NCI-H345 treated with DMSO at 0.1 percent for 48 hours (cell line): Measurements from ENCODE around the gene HAS3.

ENCODE experiments used
- DNase-seq: peaks from one replicate; lab custom pipeline; 2025; ENCODE audit not compliant: unreplicated experiment; lab: John Stamatoyannopoulos, UW

The HAS3 gene

DNA sequence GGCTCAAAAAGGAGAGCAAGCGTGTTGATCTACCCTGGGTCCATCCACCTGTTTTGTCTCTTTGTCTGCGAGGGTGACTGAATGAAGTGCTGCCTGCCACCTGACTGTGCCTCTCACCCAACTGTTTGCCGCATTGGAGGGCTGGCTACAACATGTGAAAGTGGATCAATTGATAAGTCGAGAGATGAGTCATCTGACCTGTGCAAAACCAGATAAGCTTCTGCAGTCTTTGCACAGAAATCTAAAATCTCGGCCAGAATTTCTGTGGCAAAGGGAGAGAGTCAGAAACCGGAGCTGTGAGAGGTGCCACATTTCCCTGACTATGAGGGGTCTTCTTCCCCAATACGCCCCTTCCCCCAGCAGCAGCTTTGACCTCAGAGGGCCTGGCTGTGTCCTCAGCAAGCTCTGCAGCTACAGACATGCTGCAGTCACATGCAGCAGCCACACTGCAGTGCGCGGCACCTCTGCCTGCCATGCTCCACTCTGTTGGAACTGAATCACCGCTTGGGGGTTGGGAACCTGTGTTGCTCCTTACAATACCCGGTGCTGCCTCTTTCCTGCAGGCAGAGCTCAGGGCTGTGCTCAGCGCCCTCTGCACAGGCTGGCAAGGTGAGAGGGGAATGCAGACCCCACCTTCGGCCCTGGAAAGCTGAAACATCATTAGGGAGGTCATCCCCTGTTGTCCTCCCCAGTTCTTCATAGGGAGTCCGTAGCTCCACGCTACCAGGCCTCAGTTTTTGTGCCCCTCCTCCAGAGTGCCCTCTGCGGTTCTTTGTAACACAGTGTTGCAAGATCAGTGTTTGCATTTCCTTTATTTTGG, 16.2 kb upstream of the HAS3 start:
- peak; percentile 17 for DNase-seq

DNA sequence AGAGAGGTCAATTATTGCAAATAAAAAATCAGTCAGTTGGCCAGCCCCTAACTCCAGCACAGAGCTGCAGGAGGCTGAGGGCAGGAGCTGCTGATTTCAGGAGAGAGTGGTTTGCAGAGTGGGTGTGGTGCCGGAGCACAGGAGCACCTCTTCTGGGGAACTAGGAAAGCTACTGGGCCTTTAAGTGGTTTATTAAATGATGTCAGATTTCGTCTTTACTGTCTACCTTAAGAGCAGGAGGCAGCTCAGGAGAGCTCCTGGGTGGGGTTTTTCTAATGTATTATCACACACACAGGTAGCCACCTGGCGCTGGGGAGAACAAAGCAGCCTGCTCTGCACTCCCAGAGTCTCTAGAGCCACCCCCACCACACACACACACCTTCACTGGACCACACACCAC, 11.5 kb upstream of the HAS3 start:
- DNase-seq, result peak; percentile 20

DNA sequence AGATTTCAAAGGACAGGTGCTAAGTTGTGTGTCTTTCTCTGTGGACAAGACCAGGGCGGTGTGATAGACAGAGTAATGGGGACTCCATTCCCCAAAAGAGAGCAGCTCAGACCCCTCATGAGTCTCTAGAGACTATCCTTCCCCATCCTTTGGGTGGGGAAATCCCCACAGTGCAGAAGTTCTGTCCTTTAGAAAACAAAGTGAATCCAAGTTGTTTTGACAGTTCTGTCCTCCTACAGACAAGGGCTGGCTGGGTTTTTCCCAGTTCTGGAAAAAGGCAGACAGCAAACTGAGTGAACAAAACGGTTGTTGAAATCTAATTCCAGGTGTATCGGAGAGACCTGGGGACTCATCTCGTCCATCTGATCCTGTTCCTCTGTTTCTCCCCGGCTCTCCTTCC, 11.0 kb upstream of the HAS3 start:
- no peak for DNase-seq

DNA sequence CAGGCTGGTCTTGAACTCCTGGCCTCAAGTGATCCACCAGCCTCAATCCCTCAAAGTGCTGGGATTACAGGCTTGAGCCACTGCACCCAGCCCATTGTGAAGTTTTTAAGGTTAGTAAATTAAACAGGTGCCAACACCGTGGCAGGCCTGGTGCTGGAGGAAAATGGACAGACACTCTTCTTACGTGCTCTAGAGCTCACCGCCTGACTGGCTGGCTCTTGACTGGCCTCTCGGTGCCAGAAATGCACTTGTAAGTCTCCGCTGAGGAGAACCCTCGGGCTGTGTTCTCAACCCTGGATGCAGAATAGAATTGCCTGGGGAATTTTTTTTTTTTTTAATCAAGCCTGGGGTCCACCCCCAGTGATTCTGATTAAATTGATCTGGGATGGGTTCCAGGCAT, 10.3 kb upstream of the HAS3 start:
- DNase-seq, result no peak

DNA sequence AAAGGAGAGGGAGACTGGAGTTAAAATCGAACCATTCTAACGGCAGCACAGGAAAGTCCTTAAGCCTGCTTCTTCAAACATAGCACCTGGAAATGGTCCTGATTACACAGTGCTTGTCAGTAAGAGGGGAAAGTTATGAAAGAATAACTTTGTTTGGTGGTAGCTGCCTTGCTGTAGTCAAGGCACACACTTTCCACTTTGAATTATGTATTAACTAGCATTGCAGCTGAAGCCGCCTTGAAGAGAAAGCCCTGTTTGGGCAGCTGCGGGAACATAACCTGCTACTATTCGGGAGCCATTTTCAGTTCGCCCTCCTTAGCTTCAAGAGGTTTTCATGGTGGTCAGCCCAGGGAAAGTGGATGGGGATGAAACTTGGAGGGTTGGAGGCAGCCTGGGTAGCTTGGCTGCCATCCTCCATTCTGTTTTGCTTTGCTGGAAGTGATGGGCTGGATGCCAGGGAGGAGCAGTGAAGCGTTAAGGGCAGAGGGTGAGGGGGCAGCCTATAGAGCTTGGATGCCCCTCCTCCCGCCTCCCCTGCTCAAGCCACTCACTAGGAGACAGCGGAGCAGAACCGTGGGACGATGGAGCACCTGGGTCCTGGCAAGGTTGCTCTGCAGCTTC, 5.3 kb upstream of the HAS3 start:
- DNase-seq, result peak; percentile 34

DNA sequence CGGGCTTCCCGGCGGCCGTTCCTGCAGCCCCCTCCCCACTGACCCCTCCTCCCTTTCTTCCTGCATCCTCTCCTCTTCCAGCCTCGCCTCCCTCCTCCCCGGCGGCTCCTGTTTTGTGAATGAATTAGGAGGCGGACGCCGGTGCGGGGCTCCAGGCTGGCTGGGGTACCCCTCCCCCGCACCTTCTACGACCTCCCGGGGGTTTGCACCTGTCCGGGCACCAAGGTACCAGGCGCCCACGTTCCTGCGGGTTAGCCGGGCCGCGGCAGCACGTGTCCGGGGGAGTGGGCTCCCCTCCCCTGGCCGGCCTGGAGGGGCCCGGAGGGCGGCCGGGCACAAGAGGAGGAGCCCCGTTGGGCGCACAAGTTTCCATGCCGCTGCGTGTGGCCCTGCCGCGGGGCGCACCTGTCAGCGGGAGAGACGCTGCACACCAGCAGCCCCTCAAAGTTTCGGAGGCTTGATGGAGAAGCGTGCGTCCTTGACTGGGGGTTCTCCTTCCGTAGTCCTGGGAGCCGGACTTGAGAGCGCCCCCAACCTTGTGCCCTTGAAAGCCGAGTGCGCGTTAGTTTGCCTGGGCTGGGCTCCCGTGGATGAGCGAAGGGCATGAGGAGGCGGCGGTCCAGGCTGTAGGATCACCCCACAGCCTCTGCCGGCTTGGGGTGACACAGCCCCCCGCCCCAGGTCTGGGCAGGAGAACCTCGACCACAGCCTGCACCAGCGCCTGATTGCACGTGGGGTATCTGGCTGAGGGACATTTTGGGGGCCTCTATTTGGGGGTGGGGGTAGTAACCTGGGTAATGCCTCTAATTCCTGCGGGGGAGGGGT, 1.2 kb downstream of the HAS3 start:
- no peak for DNase-seq

DNA sequence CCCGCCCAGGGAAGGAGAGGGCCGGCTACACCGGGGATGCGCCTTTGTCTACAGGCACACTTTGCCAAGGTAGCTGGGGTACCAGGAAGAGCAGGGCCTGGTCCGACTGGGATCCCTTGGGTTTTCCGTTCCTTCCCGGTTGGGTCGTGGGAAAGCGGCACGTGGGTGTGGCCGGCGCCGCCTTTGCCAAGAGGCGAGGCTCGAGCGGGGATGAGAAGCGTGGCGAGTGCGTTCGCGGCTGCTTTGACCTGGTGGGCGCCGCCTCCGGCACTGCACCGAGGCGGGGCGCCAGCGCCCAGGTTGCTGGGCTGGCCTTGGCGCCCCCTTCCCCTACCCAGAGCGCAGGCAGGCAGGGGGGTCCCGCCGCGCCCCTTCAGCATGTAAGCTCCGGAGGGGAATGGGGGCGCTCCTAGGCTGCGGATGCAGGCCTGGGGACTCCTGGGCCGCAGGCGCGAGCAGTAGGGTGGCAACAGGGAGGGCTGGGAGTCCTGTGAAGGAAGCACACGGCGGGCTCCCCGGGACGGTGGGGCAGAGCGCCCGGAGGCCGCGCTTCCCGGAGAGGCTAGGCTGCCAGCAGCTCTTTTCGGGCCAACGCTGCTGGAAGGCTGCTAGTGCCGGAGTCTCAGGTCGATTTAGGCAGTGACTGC, 2.0 kb downstream of the HAS3 start:
- DNase-seq, result no peak

DNA sequence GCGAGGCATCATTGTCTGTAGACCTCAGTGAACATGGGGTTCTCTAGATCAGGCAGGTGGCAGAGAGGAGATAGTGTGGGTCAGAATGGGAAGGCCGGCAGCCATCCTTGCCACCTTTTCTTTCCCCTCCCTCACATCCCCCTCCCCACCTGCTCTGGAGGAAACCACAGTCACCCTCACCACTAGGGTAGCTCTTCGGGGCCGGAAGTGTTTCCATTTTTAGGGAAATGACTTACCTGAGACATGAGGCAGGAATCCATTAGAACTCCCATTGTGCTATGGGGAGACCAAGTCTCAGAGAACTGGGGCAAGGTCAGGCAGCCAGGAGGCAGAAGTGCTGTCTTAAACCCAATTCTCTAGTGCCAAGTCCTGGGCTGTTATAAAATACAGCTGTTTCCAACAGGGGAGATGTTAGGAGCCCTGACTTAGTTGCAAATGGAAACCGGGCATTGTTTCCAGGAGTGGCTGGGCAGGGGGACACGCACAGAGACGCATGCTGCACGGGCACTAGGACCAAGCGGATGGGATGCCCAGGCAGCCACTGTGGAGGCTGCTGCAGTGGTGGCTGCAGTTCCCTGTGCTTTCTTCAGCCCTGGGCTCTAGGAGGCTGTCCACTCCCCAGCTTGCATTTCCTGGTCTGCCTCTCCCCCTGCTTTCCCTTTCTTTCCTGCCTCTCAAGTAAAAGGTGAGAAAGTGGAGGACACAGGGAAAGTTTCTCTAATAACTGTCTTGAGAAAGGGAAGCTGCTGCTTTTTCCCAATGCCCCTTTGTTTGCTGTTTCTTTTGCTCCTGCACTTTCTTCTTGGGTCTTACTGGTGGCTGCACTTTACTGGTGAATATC, 2.8 kb downstream of the HAS3 start:
- no peak for DNase-seq

DNA sequence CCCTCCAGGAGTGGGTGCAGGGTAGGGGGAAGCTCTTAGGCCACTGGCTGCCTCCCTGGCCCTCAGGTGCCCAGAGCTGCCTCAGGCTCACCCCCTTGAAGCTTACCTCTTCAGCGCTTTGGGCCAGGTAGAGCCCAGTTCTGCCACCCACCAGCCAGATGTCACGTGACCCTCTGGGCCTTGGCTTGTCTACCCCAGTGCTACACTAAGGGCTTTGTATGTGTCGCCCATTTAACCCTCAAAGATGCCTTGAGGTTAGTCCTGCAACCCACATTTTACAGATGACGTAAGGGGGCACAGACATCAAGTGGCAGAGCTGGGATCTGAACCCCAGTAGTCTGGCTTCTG, 3.4 kb downstream of the HAS3 start:
- no peak for DNase-seq

DNA sequence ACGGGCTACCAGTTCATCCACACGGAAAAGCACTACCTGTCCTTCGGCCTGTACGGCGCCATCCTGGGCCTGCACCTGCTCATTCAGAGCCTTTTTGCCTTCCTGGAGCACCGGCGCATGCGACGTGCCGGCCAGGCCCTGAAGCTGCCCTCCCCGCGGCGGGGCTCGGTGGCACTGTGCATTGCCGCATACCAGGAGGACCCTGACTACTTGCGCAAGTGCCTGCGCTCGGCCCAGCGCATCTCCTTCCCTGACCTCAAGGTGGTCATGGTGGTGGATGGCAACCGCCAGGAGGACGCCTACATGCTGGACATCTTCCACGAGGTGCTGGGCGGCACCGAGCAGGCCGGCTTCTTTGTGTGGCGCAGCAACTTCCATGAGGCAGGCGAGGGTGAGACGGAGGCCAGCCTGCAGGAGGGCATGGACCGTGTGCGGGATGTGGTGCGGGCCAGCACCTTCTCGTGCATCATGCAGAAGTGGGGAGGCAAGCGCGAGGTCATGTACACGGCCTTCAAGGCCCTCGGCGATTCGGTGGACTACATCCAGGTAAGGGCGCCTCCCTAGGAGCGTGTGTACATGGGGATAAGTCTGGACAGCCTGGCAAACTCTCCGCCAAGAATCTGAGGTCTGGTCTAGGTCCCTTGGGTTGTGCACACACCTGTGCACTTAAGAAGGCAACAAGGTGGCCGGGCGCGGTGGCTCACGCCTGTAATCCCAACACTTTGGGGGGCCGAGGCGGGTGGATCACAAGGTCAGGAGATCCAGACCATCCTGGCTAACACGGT, 4.2 kb downstream of the HAS3 start:
- DNase-seq, result no peak

DNA sequence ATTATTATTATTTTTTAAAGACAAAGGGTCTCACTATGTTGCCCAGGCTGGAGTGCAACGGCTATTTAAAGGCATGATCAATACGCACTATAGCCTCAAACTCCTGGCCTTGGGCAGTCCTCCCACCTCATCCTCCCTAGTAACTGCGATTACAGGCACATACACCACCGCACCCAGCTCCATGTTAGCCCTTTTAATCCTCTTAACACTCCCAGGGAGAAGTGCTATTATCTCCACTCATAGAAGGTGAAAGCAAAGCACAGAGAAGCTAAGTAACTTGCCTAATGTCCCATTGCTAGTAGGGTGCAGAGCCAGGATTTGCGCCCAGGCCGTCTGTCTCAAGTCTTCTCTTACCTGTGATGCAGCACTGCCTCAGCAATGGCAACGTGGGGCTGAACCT, 5.0 kb downstream of the HAS3 start:
- DNase-seq, result no peak

DNA sequence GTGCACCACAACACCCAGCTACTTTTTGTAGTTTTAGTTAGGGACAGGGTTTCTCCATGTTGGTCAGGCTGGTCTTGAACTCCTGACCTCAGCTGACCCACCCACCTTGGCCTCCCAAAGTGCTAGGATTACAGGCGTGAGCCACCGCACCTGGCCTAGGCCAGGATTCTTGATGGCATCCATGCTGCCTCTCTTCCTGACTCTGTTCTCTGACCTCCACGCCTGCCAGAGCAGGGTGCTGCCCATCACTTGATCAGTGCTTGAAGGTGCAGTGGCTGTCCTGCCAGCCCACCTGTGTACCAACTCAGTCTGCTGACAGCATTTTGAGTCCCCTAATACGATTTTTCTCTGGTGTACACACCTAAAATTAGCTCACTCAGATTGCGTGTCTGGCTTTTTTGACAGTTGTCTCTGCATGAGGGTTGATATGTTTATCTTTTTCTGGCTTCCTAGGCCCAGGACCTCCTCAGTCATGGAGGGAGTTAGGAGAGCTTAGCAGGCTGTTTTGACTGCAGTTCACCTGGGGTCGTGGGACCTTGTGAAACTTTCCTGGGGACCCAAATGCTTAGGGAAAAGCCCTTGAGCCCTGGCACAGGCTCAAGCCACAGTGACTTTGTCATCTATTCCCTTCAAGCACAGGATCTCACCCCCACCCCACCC, 5.9 kb downstream of the HAS3 start:
- no peak for DNase-seq

DNA sequence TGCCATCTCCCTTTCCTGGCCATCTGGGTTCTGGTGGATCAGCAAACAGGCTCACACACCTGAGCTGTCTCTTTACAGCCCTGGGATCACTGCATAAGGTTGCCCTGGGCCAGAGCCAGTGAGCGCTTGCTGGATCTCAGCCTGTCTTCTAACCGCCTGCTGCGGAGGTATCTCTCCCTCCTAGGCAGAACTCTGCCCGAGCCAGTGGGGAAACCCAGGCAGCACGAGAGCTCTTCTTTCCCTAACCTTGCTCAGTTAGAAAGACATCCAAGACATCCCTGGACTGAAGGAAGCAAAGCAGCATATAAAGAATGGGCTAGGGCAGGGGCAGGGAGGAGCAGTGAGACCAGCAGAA, 6.4 kb downstream of the HAS3 start:
- no peak for DNase-seq

DNA sequence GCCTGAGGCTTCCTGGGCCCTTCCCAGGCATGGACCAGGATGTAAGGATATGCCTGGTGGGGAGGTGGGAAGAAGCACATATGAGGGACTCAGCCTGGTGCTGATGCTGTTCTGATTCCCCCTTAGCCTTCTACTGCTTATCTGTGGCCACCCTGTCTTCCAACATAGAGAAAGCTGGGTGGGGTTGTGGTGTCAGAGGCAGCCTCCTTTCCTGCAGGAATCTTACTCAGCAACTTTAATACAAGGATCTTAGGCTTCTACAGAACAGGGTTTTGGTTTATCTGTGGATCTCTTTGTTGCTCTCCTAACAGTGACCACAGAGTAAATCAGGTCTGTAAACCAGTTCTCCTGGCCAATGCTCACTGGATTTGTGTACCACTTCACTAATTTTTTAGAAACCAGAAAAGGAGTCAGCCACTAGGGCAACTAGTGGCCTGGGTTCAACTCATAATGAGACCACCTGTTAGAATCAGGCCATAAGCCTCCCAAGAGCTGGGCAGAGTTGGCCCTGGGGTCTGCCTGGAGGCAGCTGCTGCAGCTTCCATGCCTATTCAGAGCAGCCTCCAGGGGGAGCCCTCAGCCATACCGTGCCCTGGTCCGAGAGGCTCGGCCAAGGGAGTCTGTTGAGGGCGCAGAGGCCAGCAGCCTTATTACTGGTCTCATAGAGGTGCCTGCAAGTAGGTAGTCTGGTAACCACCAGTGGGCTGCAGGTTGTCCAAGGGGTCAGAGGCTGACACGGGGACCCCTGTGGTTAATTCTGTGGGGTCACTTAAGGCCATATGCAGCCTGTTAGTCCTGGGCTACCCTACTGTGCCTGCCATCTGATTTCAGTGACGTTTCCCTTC, 7.1 kb downstream of the HAS3 start:
- DNase-seq, result no peak

DNA sequence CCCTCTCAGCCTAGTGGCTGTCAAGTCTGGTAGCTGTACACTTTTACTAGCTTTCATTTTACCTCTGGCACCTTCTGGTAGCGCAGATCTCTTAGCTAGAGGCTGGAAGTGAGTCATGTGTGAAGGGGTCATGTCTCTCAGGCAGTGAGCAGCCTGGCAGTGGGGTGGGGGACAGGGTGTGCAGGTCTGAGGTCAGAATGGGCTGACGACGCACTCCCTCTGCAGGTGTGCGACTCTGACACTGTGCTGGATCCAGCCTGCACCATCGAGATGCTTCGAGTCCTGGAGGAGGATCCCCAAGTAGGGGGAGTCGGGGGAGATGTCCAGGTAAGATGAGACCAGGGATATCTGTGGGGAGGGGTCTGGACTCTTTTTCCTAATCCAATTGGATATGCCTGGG, 7.8 kb downstream of the HAS3 start:
- DNase-seq, result no peak

DNA sequence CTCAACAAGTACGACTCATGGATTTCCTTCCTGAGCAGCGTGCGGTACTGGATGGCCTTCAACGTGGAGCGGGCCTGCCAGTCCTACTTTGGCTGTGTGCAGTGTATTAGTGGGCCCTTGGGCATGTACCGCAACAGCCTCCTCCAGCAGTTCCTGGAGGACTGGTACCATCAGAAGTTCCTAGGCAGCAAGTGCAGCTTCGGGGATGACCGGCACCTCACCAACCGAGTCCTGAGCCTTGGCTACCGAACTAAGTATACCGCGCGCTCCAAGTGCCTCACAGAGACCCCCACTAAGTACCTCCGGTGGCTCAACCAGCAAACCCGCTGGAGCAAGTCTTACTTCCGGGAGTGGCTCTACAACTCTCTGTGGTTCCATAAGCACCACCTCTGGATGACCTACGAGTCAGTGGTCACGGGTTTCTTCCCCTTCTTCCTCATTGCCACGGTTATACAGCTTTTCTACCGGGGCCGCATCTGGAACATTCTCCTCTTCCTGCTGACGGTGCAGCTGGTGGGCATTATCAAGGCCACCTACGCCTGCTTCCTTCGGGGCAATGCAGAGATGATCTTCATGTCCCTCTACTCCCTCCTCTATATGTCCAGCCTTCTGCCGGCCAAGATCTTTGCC, 9.0 kb downstream of the HAS3 start:
- no peak for DNase-seq

DNA sequence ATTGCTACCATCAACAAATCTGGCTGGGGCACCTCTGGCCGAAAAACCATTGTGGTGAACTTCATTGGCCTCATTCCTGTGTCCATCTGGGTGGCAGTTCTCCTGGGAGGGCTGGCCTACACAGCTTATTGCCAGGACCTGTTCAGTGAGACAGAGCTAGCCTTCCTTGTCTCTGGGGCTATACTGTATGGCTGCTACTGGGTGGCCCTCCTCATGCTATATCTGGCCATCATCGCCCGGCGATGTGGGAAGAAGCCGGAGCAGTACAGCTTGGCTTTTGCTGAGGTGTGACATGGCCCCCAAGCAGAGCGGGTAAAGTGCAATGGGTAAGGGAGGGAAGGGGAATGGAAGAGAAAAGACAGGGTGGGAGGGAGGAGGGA, 9.5 kb downstream of the HAS3 start:
- no peak for DNase-seq

DNA sequence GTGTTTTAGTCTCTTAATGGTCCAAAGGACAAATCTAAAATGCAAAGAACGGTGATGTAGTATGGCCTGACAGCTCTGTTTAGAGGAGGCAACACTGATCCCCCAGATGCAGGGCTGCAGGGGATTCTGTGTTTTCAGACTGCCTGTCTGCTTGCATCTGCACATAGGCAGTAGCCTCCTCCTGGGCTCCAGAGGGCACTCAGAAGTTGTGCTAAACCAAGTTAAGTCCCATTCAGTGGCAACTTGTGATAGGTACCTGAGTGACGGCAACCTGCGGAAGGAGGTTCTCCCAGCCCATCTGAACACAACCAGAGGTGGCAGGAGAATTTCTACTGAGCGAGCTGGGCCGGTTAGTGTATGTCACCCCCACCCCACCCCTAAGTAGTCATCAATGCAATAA, 9.9 kb downstream of the HAS3 start:
- DNase-seq, result no peak
